ENCODE data around the gene RMRP.

The RMRP gene

GRCh38 chr9:35690614-35691333 is 33.0 kb upstream of the RMRP start (continued):
- TF ChIP-seq, protein P1, sequence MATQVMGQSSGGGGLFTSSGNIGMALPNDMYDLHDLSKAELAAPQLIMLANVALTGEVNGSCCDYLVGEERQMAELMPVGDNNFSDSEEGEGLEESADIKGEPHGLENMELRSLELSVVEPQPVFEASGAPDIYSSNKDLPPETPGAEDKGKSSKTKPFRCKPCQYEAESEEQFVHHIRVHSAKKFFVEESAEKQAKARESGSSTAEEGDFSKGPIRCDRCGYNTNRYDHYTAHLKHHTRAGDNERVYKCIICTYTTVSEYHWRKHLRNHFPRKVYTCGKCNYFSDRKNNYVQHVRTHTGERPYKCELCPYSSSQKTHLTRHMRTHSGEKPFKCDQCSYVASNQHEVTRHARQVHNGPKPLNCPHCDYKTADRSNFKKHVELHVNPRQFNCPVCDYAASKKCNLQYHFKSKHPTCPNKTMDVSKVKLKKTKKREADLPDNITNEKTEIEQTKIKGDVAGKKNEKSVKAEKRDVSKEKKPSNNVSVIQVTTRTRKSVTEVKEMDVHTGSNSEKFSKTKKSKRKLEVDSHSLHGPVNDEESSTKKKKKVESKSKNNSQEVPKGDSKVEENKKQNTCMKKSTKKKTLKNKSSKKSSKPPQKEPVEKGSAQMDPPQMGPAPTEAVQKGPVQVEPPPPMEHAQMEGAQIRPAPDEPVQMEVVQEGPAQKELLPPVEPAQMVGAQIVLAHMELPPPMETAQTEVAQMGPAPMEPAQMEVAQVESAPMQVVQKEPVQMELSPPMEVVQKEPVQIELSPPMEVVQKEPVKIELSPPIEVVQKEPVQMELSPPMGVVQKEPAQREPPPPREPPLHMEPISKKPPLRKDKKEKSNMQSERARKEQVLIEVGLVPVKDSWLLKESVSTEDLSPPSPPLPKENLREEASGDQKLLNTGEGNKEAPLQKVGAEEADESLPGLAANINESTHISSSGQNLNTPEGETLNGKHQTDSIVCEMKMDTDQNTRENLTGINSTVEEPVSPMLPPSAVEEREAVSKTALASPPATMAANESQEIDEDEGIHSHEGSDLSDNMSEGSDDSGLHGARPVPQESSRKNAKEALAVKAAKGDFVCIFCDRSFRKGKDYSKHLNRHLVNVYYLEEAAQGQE (tag by site-specific recombination; IDR thresholded peaks at IDR 0.05) = no peak

GRCh38 chr9:35690294-35690613 is 32.4 kb upstream of the RMRP start:
- no peaks in the 10 kb centered on the region for H3K9me3 ChIP-seq (ENCODE audit: control insufficient read depth, insufficient read depth, low read depth, low read length)
- H3K4me1 ChIP-seq (ENCODE audit: control insufficient read depth, insufficient read depth, low read length) = peaks cover 3% of the 10 kb centered on the region; the same call in 1 of the 2 replicates
- H3K27ac ChIP-seq (ENCODE audit: extremely low read depth, low read depth, low read length) = no peak overlapping the region
- peak overlapping the region; percentile 58 for H3K4me3 ChIP-seq (ENCODE audit: low read depth, low read length)
- CTCF ChIA-PET = interaction anchor here (0.7 to 9.0 kb wide), 5 partner anchors 25 to 86 kb away, joined by 3 to 157 read pairs (median 3); partner anchors contain the start of genes ARHGEF39, CCDC107 and RMRP
- peaks cover 0 to 4% of the 10 kb centered on the region in 2 experiments; a peak in 1 of 3 replicates for H3K36me3 ChIP-seq (ENCODE audit: control insufficient read depth in 2 of 2, insufficient read depth in 1 of 2, low read length in 2 of 2)
- POLR2A ChIA-PET = interaction anchor here (0.7 to 2.9 kb wide), 11 partner anchors 10 to 342 kb away, joined by 3 to 23 read pairs (median 7); partner anchors contain the start of genes ARHGEF39, CCDC107, CREB3 and HRCT1
- TF ChIP-seq WT1 (tag by site-specific recombination; IDR thresholded peaks at IDR 0.05) (no peak), ZIC2 (tag by site-specific recombination; IDR thresholded peaks at IDR 0.05) (no peak), ZNF645 (tag by site-specific recombination; IDR thresholded peaks at IDR 0.05) (no peak), ZEB2 (tag by site-specific recombination; IDR thresholded peaks at IDR 0.05) (no peak), IKZF3 (tag by site-specific recombination; IDR thresholded peaks at IDR 0.05) (no peak), ZNF670 (tag by site-specific recombination; IDR thresholded peaks at IDR 0.05; ENCODE audit: low read depth) (no peak), ZNF266 (tag by site-specific recombination; IDR thresholded peaks at IDR 0.05; ENCODE audit: low read depth) (no peak), ZFP41 (tag by site-specific recombination; IDR thresholded peaks at IDR 0.05; ENCODE audit: borderline replicate concordance) (no peak), BCL6B (tag by site-specific recombination; IDR thresholded peaks at IDR 0.05) (no peak), ZNF221 (tag by site-specific recombination; IDR thresholded peaks at IDR 0.05; ENCODE audit: borderline replicate concordance) (no peak), ZNF394 (tag by site-specific recombination; IDR thresholded peaks at IDR 0.05; ENCODE audit: borderline replicate concordance) (no peak)
- TF ChIP-seq, protein P2, sequence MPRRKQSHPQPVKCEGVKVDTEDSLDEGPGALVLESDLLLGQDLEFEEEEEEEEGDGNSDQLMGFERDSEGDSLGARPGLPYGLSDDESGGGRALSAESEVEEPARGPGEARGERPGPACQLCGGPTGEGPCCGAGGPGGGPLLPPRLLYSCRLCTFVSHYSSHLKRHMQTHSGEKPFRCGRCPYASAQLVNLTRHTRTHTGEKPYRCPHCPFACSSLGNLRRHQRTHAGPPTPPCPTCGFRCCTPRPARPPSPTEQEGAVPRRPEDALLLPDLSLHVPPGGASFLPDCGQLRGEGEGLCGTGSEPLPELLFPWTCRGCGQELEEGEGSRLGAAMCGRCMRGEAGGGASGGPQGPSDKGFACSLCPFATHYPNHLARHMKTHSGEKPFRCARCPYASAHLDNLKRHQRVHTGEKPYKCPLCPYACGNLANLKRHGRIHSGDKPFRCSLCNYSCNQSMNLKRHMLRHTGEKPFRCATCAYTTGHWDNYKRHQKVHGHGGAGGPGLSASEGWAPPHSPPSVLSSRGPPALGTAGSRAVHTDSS (tag by site-specific recombination; IDR thresholded peaks at IDR 0.05) = no peak
- TF ChIP-seq, protein P3, sequence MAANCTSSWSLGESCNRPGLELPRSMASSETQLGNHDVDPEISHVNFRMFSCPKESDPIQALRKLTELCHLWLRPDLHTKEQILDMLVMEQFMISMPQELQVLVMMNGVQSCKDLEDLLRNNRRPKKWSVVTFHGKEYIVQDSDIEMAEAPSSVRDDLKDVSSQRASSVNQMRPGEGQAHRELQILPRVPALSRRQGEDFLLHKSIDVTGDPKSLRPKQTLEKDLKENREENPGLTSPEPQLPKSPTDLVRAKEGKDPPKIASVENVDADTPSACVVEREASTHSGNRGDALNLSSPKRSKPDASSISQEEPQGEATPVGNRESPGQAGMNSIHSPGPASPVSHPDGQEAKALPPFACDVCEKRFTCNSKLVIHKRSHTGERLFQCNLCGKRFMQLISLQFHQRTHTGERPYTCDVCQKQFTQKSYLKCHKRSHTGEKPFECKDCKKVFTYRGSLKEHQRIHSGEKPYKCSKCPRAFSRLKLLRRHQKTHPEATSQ (tag by site-specific recombination; IDR thresholded peaks at IDR 0.05) = no peak

Measured in HEK293 (cell line).